Nephron (organoid): Measurements from ENCODE around the gene ITPR3.

Experiments
- H3K27ac Mint-ChIP-seq, 3 experiments: 2 replicates each; pipeline ENCODE4 v1.8.0; 2020; ENCODE audit warnings: mixed read lengths in 3 of 3, mild to moderate bottlenecking in 2 of 3, moderate library complexity in 1 of 3
- H3K27me3 Mint-ChIP-seq: 2 replicates; pipeline ENCODE4 v1.8.0; 2021; ENCODE audit warnings: low read depth, mild to moderate bottlenecking, moderate library complexity, mixed read lengths
- H3K36me3 Mint-ChIP-seq: 2 replicates; pipeline ENCODE4 v1.8.0; 2020; ENCODE audit warnings: low read depth, mixed read lengths
- H3K4me1 Mint-ChIP-seq: 2 replicates; pipeline ENCODE4 v1.8.0; 2020; ENCODE audit warnings: mixed read lengths
- H3K4me3 Mint-ChIP-seq, 3 experiments: 2 replicates each; pipeline ENCODE4 v1.8.0; 2020; ENCODE audit warnings: mild to moderate bottlenecking in 3 of 3, mixed read lengths in 3 of 3, moderate library complexity in 2 of 3
- H3K9me3 Mint-ChIP-seq: 2 replicates; pipeline ENCODE4 v1.8.0; 2020; ENCODE audit warnings: mixed read lengths
- CTCF ChIP-seq, 3 experiments: fragments of 200-600 bp; sonication (generic); IDR thresholded peaks; one replicate each; pipeline ENCODE4 v1.5.0; 2021; ENCODE audit warnings: antibody characterized with exemption in 3 of 3; ENCODE audit not compliant: unreplicated experiment in 3 of 3

The ITPR3 gene

GRCh38 chr6:33620856-33621710 lies at the start of gene ITPR3:
ITPR3 (plus strand) TSS chr6:33621322; CDS start chr6:33621603, 281 bp downstream.
- TF ChIP-seq CTCF (IDR thresholded peaks at IDR 0.05; ENCODE audit: unreplicated experiment in 3 of 3): no peak
- Mint-ChIP-seq H3K36me3 (no peaks in the 10 kb centered on the region), H3K27me3 (peaks cover 68% of the 10 kb centered on the region), H3K9me3 (no peaks in the 10 kb centered on the region), H3K4me1 (peaks cover 30% of the 10 kb centered on the region), H3K4me3 (peak within 1 kb of the TSS; percentile 89 to 93 (median 92)), H3K27ac (peak within 1 kb of the TSS; percentile 53 to 89 (median 76))

GRCh38 chr6:33571637-33572316 lies 49.3 kb upstream of the ITPR3 start:
- peaks cover 7% of the 10 kb centered on the region for H3K27me3 Mint-ChIP-seq
- peaks cover 14% of the 10 kb centered on the region for H3K36me3 Mint-ChIP-seq
- H3K9me3 Mint-ChIP-seq: no peaks in the 10 kb centered on the region
- no peak for TF ChIP-seq CTCF (IDR thresholded peaks at IDR 0.05; ENCODE audit: unreplicated experiment in 3 of 3)
- H3K27ac Mint-ChIP-seq: peak overlapping the region; percentile 89 to 97 (median 93)
- peak overlapping the region; percentile 92 to 97 (median 94) for H3K4me3 Mint-ChIP-seq
- peaks cover 20% of the 10 kb centered on the region for H3K4me1 Mint-ChIP-seq

GRCh38 chr6:33575211-33575610 lies 45.9 kb upstream of the ITPR3 start:
- peaks cover 23% of the 10 kb centered on the region for H3K36me3 Mint-ChIP-seq
- TF ChIP-seq CTCF (IDR thresholded peaks at IDR 0.05; ENCODE audit: unreplicated experiment in 3 of 3): no peak
- H3K4me3 Mint-ChIP-seq: no peak overlapping the region
- H3K4me1 Mint-ChIP-seq: peaks cover 32% of the 10 kb centered on the region
- H3K27ac Mint-ChIP-seq: no peak overlapping the region
- H3K9me3 Mint-ChIP-seq: no peaks in the 10 kb centered on the region
- peaks cover 7% of the 10 kb centered on the region for H3K27me3 Mint-ChIP-seq

- Mint-ChIP-seq H3K27ac (no peak overlapping the region), H3K4me1 (peaks cover 22% of the 10 kb centered on the region), H3K36me3 (peaks cover 23% of the 10 kb centered on the region), H3K9me3 (no peaks in the 10 kb centered on the region), H3K4me3 (peak overlapping the region in 2 of 3 experiments; percentile 37 to 69), H3K27me3 (no peaks in the 10 kb centered on the region)
- TF ChIP-seq CTCF (IDR thresholded peaks at IDR 0.05; ENCODE audit: unreplicated experiment in 3 of 3): no peak
Measured at GRCh38 chr6:33576668-33577067, 44.5 kb upstream of the ITPR3 start.

GRCh38 chr6:33577106-33577535 lies 44.0 kb upstream of the ITPR3 start:
- Mint-ChIP-seq H3K36me3 (peaks cover 23% of the 10 kb centered on the region), H3K9me3 (no peaks in the 10 kb centered on the region), H3K4me3 (peak overlapping the region in 2 of 3 experiments; percentile 16 to 43), H3K27ac (no peak overlapping the region), H3K27me3 (no peaks in the 10 kb centered on the region), H3K4me1 (peaks cover 17% of the 10 kb centered on the region)
- no peak for TF ChIP-seq CTCF (IDR thresholded peaks at IDR 0.05; ENCODE audit: unreplicated experiment in 3 of 3)
